K562 treated with DMSO at 1 percent for 12 hours (cell line): ENCODE results near the gene RAG2. TPM values are rescaled to one million over a fixed set of nuclear protein-coding genes. Genes with fewer than 3 reads are reported as not detected.

Experiments used
- total RNA-seq: library from RNA; unstranded; fragments of 300-600 nt; gene quantifications from 2 replicates; pipeline ENCODE4 v1.2.3, GENCODE V29; 2022; ENCODE audit not compliant: insufficient read depth

RAG2 gene
- not detected in 2 replicates for total RNA-seq

GRCh38 chr11:36598051-36598450 lies at the start of gene RAG2:
TSS of gene RAG2 (minus strand) at chr11:36598236. CDS start at chr11:36594168, 4,068 bp downstream.

GRCh38 chr11:36594316-36594989 lies 3.6 kb downstream of the RAG2 start, which contains the start of gene IFTAP:
TSS of gene IFTAP (plus strand) at chr11:36594502. CDS start at chr11:36610104, 15,602 bp downstream.

GRCh38 chr11:36567694-36568093 lies 30.3 kb downstream of the RAG2 start, which contains the start of gene RAG1:
TSS of gene RAG1 (plus strand) at chr11:36568007. CDS start at chr11:36573305, 5,298 bp downstream.

Other genes with a start within 250 kb of the RAG2 start
- gene TRAF6, start 88.0 kb downstream of the RAG2 start, total RNA-seq, result 2.9 and 11.4 TPM in 2 replicates
- gene RAG1, start 30.2 kb downstream of the RAG2 start, total RNA-seq, result 0.70 and 3.4 TPM in 2 replicates
- gene IFTAP, start 3.7 kb downstream of the RAG2 start, total RNA-seq, result 26.0 and 34.2 TPM in 2 replicates